Smooth muscle cell (in vitro differentiated cells): ENCODE results near the gene F5. TPM values are rescaled to one million over a fixed set of nuclear protein-coding genes. Genes with fewer than 3 reads are reported as not detected.

Experiments used
- DNase-seq: peaks from one replicate; lab custom pipeline; 2025; ENCODE audit not compliant: unreplicated experiment; lab: John Stamatoyannopoulos, UW
- H2AFZ ChIP-seq: fragments of 200-600 bp; sonication (generic); 2 replicates; pipeline ENCODE4 v1.6.0; 2016; ENCODE audit warnings: antibody characterized with exemption, low read depth, mild to moderate bottlenecking
- H3F3A ChIP-seq: fragments of 200-600 bp; sonication (generic); 2 replicates; pipeline ENCODE4 v1.6.0; 2017; ENCODE audit warnings: antibody characterized with exemption, low read depth
- H3K27ac ChIP-seq: fragments of 200-600 bp; sonication (generic); 2 replicates; pipeline ENCODE4 v1.5.1; 2016; ENCODE audit warnings: low read depth, mild to moderate bottlenecking
- H3K27me3 ChIP-seq: fragments of 200-600 bp; sonication (generic); 2 replicates; pipeline ENCODE4 v1.6.1; 2016; ENCODE audit warnings: low read depth, mild to moderate bottlenecking
- H3K36me3 ChIP-seq: fragments of 200-600 bp; sonication (generic); 2 replicates; pipeline ENCODE4 v1.5.1; 2016; ENCODE audit warnings: low read depth
- H3K4me1 ChIP-seq: fragments of 200-600 bp; sonication (generic); 2 replicates; pipeline ENCODE4 v1.5.1; 2016; ENCODE audit warnings: low read depth
- H3K4me2 ChIP-seq: fragments of 200-600 bp; sonication (generic); 2 replicates; pipeline ENCODE4 v1.6.0; 2016; ENCODE audit warnings: mild to moderate bottlenecking
- H3K4me3 ChIP-seq: fragments of 200-600 bp; sonication (generic); 2 replicates; pipeline ENCODE4 v1.5.1; 2016; ENCODE audit warnings: mild to moderate bottlenecking
- H3K79me2 ChIP-seq: fragments of 200-600 bp; sonication (generic); 2 replicates; pipeline ENCODE4 v1.6.0; 2016; ENCODE audit warnings: low read depth, mild to moderate bottlenecking
- H3K9ac ChIP-seq: fragments of 200-600 bp; sonication (generic); 2 replicates; pipeline ENCODE4 v1.6.0; 2016; ENCODE audit warnings: low read depth
- H3K9me3 ChIP-seq: fragments of 200-600 bp; sonication (generic); replicated peaks from 2 replicates; pipeline ENCODE4 v1.5.1; 2016; ENCODE audit warnings: low read depth
- H4K20me1 ChIP-seq: fragments of 200-600 bp; sonication (generic); 2 replicates; pipeline ENCODE4 v1.6.0; 2016; ENCODE audit warnings: low read depth
- CTCF ChIP-seq: fragments of 200-600 bp; sonication (generic); IDR thresholded peaks from 2 replicates; pipeline ENCODE4 v1.5.1; 2017; ENCODE audit warnings: borderline replicate concordance, mild to moderate bottlenecking, antibody characterized with exemption; ENCODE audit not compliant: insufficient read depth, poor library complexity, severe bottlenecking
- WGBS: methylation state at CpG from one replicate; pipeline ENCODE4 v1.1.7; 2016; ENCODE audit warnings: low lambda C conversion rate; 5-methylcytosine and 5-hydroxymethylcytosine counted together
- polyA plus RNA-seq: library from polyadenylated mRNA; unstranded; fragments of >200 nt; fragmentation: Nextera tagmentation; extraction: Ambion mirVana; gene quantifications from 2 replicates; pipeline ENCODE4 v1.2.1, GENCODE V29; 2016
- total RNA-seq: library from RNA; depleted of rRNA; stranded (reverse); fragments of >200 nt; gene quantifications from 2 replicates; pipeline ENCODE4 v1.2.3, GENCODE V29; 2014

F5 gene
- total RNA-seq (0.31 and 0.45 TPM in 2 replicates), polyA plus RNA-seq (0.13 and 1.4 TPM in 2 replicates)

- Histone ChIP-seq H3K79me2 (no peaks in the 10 kb centered on the region), H3F3A (no peaks in the 10 kb centered on the region), H3K27me3 (peaks cover 2% of the 10 kb centered on the region), H3K9me3 (no peaks in the 10 kb centered on the region), H3K4me2 (peak within 1 kb of the TSS; percentile 76), H3K36me3 (no peaks in the 10 kb centered on the region), H3K4me3 (peak within 1 kb of the TSS; percentile 8), H3K9ac (no peak within 1 kb of the TSS), H2AFZ (peak within 1 kb of the TSS; percentile 47), H4K20me1 (no peaks in the 10 kb centered on the region), H3K4me1 (no peaks in the 10 kb centered on the region), H3K27ac (no peak within 1 kb of the TSS)
- TF ChIP-seq CTCF, result peak; percentile 37
- WGBS, result 33% methylated on average over 15 of the region's 15 CpGs
- peak; percentile 18 for DNase-seq
Measured at GRCh38 chr1:169586395-169587255, at the start of gene F5. Gene F5 (minus strand): TSS chr1:169586481. CDS start chr1:169586386, 95 bp downstream.

GRCh38 chr1:169634877-169635276, 48.6 kb upstream of the F5 start:
- Histone ChIP-seq H3K27ac (no peak overlapping the region), H3K9ac (no peak overlapping the region), H3K4me1 (no peaks in the 10 kb centered on the region), H3K4me3 (no peak overlapping the region), H3K27me3 (no peaks in the 10 kb centered on the region), H3K4me2 (no peak overlapping the region), H3K9me3 (peaks cover 16% of the 10 kb centered on the region), H2AFZ (no peak overlapping the region), H3K36me3 (peaks cover 5% of the 10 kb centered on the region), H3K79me2 (no peaks in the 10 kb centered on the region), H3F3A (no peaks in the 10 kb centered on the region), H4K20me1 (no peaks in the 10 kb centered on the region)
- DNase-seq, result no peak
- 94% methylated on average over 1 of the region's 1 CpG for WGBS
- no peak for TF ChIP-seq CTCF

- Histone ChIP-seq H3K9me3 (peaks cover 16% of the 10 kb centered on the region), H3K79me2 (no peaks in the 10 kb centered on the region), H3K27me3 (no peaks in the 10 kb centered on the region), H4K20me1 (no peaks in the 10 kb centered on the region), H3K36me3 (peaks cover 5% of the 10 kb centered on the region), H3K4me1 (no peaks in the 10 kb centered on the region), H2AFZ (no peak overlapping the region), H3K4me3 (no peak overlapping the region), H3K9ac (no peak overlapping the region), H3K4me2 (no peak overlapping the region), H3F3A (no peaks in the 10 kb centered on the region), H3K27ac (no peak overlapping the region)
- no peak for DNase-seq
- 88% methylated on average over 1 of the region's 1 CpG for WGBS
- no peak for TF ChIP-seq CTCF
Measured at GRCh38 chr1:169634145-169634544, 47.9 kb upstream of the F5 start.

GRCh38 chr1:169631249-169631648, 45.0 kb upstream of the F5 start:
- DNase-seq, result no peak
- Histone ChIP-seq H2AFZ (no peak overlapping the region), H3K4me3 (no peak overlapping the region), H3K36me3 (peaks cover 1% of the 10 kb centered on the region), H3K4me1 (no peaks in the 10 kb centered on the region), H3K27me3 (no peaks in the 10 kb centered on the region), H3K79me2 (no peaks in the 10 kb centered on the region), H4K20me1 (no peaks in the 10 kb centered on the region), H3K4me2 (no peak overlapping the region), H3K9me3 (peaks cover 12% of the 10 kb centered on the region), H3K9ac (no peak overlapping the region), H3F3A (no peaks in the 10 kb centered on the region), H3K27ac (no peak overlapping the region)
- no peak for TF ChIP-seq CTCF
- 89% methylated on average over 3 of the region's 3 CpGs for WGBS
